HG02852 (cell line): ENCODE measurements around the gene SLC4A9.
"Not testable (repeated sequence)": the region's sequence is repeated elsewhere in the genome, so short reads cannot be mapped to it uniquely, and the experiment has no call there.

ENCODE experiments used
- ATAC-seq: cut with Tn5 transposase; IDR thresholded peaks from one replicate; pipeline ENCODE4 v1.9.1; 2021; ENCODE audit warnings: mild to moderate bottlenecking, moderate library complexity; ENCODE audit not compliant: unreplicated experiment

The SLC4A9 gene

DNA sequence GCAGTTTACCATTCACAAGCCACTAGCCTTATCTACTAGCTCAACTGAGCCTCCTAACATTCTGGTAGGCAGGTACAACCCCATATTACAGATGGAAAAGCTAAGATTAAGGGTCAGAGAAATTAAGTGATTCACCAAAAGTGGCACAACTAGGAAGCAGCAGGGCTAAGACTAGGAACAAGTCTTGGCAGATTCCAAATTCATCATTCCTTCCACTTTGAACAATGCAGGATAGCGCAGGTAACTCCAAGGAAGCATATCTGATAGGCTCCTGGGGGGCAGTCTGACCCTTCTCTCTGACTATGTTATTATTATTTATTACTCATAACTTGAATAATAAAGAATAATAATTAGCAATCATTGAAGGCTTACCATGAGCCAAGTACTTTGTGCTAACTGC, 22.1 kb upstream of the SLC4A9 start:
- ATAC-seq: no peak

DNA sequence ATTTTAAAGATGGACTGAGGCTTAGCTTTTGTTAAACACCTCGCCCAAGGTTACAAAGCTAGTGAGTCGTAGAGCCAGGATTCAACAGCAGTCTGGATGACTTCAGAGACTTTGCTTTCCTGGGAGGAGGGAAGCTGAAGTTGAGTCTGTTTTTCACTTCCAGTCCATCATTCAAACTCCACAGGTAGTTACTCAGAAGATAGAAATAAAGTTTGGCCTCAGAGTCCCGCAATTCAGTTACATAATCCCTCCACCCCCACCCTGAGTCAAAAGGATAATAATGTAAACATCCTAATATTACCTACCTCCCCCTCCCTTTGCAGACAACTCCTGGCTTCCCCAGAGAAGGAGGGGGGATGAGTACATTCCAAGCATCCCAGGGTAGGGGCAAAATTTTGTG, 21.7 kb upstream of the SLC4A9 start:
- no peak for ATAC-seq

DNA sequence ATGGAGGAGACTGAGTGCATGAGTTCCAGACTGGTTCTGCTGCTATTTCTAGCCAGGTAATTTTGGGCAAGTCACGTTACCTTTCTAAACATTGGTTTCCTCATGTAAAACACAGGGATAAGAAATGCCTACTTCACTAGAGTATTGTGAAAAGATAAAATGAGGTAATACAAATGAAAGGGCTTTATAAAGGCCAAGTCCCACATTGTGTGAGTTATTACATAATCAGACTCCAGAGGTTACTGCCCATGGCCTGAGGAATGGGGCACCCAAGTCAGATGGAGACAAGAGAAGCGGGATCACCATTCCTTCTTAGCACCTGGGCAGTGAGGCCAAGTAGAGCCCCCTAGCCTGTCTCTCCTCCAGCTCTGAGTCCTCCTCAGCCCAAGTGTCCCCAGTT, 21.1 kb upstream of the SLC4A9 start:
- no peak for ATAC-seq

DNA sequence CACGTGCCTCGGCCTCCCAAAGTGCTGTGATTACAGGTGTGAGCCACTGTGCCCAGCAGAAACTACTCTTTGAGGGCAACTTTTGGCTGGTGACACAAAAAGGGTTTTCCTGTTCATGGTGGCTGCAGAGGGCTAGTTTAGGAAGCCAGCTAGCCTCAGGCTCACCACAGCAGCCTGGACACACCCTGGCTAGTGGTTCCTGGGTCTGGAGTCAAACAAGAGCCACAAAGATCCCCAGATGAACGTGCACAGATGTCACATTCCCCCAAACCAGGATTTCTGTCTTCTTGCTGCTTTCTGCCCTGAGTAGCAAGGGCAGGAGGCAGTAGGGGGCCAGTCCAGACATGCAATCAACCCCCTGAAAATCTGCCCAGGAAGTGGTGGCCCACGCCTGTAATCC, 20.4 kb upstream of the SLC4A9 start:
- no peak for ATAC-seq

DNA sequence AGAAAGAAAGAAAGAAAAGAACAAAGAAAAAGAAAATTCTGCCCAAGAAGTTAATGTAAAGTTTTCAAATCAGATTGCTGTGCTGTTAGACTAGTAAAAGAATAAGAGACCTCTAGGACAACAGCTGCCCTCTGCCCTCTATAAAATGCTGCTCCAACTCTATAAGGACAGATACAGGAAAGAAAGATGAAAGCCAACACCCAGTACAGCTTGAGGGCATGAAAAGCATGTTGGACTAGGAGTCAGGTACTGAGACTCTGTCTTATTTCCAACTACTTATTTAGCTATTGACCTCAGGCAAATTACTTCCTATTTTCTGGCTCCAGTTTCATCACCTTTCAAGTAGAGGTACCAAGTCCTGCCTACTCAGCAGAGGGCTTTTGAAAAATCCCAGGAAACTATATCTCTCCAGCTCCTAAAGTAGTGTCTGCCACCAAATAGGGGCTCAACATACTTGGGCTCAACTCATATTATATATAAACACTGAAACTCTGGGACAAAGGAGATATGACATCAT, 19.3 kb upstream of the SLC4A9 start:
- ATAC-seq: no peak

DNA sequence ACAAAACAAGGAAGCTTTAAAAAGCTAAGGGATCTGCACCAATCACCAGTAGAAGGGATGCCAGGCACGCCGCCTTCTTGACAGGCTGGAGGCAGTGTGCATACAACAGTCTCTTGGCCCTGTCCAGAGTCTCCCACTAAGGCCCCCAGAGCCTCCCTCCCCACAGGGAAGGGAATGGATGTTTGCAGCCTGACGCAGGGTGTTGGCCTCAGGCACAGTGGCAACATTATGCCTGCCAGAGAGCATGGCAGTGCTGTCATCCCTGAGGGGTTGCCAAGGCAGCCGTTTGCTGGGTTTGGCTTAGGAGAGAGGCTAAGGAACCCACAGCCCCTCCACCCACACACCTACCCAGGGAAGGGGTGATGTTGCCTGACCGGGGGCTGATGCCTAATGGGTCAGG, 18.4 kb upstream of the SLC4A9 start:
- no peak for ATAC-seq

DNA sequence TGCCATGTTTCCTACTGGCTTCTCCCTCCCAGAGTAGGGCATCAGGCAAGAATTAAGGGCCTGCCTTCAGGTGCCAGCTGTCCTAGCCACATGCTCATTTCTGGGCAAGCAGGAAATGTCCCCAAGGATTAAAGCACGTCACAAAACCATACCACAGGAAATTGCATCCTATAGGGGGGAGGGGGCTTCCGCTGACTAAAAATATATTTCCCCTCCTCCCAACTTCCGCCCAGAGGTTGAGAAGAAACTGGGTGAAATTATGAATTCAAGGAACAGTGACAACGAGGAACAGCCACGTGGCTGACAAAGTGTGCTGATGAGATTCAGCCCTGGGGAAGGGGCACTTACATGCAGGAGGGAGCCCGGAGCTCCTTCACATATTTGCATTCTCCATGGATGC, 17.7 kb upstream of the SLC4A9 start:
- no peak for ATAC-seq

DNA sequence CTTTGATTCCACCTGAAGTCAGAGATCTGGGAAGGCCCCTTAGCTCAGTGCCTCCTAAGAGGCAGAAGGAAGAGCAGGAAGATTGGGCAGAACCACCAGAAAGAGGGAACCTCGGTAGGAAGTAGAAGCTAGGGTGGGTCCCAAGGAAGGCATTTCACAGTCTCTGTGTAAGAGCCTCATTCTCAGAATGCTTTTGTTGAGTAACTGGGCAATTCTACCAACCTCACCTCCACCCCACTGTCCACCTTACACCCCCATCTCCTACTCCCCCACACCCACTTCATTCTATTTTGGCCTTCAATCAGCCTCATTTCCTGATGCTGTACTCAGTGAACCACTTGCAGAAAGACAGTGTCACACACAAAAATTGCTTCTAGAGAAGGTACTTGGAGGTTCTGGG, 17.1 kb upstream of the SLC4A9 start:
- ATAC-seq: no peak

DNA sequence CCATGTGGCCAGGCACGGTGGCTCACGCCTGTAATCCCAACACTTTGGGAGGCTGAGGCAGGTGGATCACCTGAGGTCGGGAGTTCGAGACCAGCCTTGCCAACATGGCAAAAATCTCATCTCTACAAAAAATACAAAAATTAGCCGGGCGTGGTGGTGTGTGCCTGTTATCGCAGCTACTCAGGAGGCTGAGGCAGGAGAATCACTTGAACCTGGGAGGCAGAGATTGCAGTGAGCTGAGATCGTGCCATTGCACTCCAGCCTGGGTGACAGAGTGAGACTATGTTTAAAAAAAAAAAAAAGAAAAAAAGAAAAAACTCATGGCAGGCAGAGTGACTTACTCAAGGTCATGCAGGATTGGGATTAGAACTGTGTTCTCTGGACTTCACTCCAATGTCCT, 16.1 kb upstream of the SLC4A9 start:
- ATAC-seq: not testable (repeated sequence)

DNA sequence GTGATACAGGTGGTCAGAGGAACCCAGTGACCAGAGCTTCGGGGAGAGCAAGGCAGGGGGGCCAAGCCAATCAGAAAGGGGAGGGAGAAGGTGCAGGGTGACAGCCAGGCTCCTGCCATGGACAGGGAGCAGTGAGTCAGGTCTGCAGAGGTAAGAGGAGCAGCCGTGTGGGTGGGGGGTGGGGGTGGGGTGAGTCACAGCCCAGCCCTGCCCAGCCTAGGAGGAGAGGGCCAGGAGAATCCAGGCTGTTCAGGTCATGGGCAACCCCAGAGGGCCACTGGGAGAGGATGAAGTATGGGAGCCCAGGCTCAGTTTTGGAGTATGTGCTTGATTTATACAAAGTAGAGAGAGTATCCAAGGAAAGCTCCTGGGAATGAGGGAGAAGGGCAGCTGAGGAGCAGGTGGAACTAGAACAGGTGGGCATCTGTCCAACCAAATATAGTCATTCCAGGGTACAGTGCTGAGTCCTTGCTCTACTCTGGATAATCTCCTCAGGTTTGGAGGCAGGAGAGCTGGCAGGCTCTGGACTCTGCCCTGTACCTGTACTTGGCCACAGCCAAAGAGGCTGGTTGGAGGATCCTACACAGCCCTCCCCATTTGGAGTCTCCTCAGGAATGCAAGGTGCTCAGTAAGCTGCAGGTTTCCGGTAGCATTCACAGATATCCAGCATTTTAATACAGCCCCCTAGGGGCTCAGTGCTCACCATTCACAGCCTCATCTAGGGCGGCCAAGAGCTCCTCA, 15.1 kb upstream of the SLC4A9 start:
- no peak for ATAC-seq

DNA sequence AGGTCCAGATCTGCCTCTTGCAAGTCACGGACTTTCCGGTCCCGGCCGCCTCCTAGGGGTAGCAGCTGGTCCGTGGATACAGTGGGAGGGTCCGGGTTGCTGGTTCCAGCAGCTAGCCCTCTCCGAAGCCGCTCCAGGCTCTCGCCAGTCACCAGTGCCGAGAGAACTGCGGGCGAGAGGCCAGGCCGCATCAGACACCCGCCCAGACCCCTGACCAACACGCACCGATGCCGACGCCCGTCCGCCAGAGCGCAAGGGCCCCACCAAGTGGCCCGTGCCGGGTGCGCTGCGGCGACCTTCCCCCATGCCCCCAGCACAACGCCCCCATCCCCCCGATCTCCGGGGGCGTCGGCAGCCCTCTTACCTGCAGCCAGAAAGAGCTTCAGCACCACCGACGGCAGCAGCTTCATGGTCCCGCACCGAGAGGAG, 14.1 kb upstream of the SLC4A9 start:
- ATAC-seq: peak; percentile 16

DNA sequence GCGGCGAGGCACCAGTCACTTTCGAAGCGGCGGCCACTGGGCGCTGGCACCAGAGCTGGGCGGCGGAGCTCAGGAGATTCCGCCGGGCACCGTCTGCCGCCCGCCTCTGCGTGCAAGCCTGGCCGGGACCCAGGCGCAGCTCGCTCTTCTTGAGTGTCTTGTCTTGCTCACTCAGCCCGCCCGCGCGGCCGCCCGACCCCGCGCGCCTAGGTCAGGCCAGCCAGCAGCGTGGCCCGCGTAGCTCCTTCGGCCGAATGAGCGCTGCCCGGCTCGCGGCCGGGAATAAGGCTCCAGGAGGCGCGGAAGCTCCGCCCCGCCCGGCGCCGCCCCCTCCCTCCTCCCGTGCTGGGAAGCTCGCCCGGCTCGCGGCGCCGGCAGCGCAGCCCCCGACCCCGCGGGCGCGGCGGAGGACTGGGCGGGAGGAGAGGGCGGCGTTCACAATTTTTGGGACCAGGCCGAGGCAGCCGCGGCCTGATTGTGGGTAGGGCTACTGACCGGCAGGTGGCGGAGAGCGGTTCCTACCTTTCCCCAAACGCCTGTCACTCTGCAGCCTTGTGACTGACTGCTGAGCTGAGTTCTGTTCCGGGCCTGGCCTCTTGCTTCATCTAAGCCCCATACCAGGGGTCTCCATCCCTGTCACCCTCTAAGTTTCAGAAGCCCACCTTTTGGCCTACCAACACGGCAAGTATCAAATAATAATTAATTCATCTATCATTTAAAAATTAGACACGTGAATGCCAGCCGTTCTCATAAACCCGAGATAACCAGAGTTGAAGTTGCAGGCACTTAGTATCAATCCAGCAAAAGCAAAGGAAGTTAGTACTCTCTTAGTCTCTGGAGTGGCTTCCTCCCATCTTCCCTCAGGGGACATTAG, 13.4 kb upstream of the SLC4A9 start, which contains the start of gene HBEGF:
Gene HBEGF (minus strand): TSS at position 256 of the 874 bp plus-strand sequence. CDS start 275 bp downstream, outside the sequence.
- peak; percentile 79 for ATAC-seq

DNA sequence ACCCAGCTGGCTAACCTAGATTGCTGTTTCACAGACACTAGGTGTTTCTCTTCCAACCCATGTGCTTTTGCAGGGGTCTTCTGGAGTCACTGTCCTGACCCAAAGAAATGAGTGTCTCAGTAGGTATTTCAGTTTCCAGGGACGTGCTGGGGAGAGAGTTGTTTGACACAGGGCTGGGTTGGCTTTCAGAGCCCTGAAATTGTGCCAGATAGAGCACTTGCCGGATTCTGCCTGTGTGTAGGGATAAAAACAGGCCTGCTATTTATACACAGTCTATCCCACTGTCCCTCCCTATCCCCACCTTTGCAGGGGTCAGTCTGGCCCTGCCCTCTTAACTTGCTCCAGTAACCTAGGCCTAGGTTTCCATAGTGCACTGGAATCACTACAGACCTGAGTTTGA, 12.6 kb upstream of the SLC4A9 start:
- ATAC-seq: no peak

DNA sequence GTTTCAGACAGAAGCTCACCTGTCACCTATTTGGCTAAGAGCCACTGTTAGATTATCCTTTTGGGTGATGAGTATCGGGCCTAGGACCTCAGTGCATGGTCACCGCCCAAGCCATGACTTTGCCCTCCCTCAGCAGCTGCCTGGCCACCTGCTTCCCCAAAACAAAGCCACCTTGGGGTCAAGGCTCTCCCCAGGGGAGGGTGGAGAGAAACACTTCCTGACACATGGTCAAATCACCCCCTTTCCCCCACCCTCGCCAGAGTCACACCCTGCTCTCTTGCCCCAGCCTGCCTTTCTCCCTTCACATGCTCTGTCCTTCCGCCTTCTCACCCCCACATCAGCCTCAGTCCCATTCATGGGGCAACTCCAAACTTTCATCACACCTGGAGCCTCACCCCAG, 11.9 kb upstream of the SLC4A9 start:
- no peak for ATAC-seq

DNA sequence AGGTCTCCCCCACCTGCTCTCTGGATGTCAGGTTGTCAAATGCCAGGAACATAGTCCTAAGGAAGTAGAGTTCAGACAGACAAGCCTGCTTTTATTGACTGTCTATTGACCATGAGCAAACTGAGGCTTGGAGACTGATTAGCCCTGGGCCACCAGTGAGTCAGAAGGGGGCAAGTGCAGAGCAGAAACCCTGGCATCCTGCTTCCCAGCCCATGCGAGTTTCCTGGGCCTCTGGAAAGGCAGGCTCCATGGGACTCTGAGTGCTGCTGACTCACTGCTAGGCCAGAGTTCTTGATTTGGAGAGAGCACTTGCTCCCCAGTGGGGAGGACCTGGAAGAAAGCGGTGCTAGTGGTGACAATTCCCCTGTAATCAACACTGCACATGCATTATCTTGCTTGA, 10.8 kb upstream of the SLC4A9 start:
- no peak for ATAC-seq

DNA sequence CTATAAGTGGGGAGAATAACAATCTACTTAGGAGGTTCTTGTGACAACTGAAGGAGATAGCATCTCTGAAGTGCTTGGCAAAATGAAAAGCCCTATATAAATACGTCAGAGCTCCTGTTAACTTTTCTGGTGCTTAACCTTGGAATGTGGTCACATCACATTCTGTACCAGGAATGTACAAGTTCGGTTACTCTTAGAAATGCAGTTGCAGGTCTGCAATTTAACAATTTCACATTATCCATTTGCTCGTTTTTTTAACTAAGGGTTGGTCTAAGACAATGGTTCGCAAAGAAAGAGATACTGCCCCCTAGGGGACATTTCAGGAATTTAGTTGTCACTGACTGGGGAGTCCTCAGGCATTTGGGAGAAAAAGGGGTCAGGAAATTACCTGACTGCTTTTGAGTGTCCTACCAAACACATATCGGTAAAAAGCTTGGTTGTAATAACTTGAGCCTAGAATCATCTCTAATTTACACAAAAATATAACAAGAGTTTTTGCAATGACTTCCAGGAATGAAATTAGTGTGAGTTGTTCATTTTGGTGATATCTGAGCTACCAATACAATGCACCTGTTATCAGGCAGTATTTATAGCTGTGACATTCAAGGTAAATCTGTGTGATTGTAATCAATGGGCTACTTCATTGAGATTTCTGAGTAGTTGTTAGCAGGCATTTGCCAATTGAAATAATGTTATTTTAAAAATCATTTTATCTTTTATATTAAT, 8.2 kb upstream of the SLC4A9 start:
- ATAC-seq: peak; percentile 80

DNA sequence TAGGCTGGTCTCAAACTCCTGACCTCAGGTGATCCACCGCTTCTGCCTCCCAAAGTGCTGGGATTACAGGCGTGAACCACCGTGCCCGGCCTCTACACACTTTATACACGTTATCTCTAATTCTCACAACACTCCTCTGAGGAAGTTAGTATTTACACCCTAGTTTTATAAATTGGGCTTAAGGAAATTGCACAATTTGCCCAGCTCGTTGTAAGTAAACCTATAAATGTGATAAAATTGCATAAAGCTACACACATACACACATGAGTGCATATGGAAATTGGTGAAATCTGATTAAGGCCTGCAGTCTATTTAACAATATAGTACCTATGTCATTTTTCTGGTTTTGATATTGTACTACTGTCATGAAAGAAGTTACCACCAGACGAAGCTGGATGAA, 4.4 kb upstream of the SLC4A9 start:
- no peak for ATAC-seq

DNA sequence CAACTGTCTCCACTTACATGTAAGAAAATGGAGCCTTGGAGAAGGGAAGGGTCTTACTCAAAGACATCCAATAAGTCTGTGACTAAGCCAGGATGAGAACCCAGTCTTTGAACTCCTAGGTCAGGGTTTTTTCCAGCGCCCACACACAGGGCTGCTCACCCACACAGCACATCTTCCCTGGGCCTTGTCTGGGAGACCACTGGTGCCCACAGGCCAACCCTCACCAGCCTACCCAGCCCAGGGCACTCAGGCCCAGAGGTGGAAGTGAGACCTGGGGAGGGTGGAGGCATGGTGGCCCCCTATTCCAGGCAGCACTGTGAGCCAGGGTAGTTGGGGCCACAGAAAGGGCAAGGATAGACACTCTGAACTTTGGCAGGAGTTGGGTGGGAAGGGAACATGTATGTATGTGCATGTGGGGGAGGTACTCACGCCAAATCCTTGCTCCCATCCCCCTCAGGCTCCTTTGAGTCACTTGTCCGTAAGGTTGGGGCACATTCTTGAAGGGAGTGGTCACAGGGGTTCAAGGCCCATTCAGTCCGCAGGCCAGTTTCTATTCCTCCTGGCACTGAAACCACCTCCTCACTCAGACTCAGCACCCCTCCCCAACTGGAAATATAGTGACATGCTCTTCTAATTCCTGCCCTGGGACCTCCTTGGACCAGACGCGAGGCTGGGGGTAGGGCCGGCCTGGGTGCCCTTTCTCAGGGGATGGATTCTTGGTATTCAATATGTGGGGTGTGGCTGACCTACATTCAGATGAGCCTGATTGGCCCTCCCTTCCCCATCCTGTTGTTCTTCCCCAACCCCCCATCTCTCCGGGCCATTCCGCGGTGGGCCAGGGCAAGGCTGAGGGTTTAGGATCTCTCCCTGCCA, 2.9 kb upstream of the SLC4A9 start:
- ATAC-seq: peak; percentile 29

DNA sequence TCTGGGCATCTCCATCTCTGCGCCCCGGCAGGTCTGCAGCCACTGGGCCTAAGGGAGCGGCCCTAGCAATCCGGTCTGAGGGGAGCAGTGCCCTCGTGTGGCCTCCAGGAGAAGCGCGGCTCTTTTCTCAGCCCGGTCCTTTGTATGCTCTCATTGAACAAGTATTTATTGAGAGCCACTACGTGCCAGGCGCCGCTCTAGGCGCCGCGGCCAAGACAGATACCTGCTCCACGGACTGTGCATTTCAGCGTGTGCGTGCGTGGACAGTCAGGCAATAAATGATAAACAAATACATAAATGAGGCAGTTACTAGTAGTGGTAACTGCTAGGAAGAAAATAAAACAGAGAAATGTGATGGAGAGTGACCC, 2.3 kb upstream of the SLC4A9 start:
- ATAC-seq: peak; percentile 95

DNA sequence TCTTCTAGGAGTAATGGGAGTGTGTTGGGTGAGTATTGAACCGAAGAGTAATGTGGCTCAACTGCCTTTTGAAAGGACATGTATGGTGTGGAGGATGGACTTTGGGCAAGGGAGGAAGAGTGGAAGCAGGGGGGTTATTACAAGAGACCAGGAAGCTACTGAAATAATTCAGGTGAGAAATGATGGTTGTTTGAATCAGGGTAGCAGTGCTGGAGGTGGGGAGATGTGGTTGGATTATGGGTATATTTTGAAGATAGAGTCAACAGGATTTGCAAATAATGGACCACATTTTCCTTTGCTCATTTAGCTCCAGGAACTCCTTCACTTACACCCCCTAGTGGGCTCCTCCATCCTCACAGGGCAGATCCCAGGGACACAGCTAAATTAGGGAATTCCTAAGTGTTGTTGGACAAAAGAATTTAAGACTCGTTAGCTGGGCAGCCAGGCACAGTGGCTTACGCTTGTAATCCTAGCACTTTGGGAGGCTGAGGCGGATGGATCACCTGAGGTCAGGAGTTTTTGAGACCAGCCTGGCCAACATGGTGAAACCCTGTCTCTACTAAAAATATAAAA, 1.2 kb upstream of the SLC4A9 start:
- ATAC-seq: no peak
